Kidney (tissue), 14 donors: ENCODE results near the gene CMIP. TPM values are rescaled to one million over a fixed set of nuclear protein-coding genes. Genes with fewer than 3 reads are reported as not detected.
A peak's percentile ranks its signal among the peaks of the same experiment; 100 is the strongest.

Experiments used
- DNase-seq, 5 donors: peaks; one replicate each; pipeline ENCODE4 v3.0.0-alpha.2; 2013 to 2020
- FAIRE-seq: peaks from 2 replicates; lab custom pipeline; 2012; peaks lifted over from hg19 to GRCh38; lab: Jason Lieb, UNC
- H3K27ac ChIP-seq, 2 donors: one replicate each; pipeline ENCODE4 v1.7.0; 2013; ENCODE audit warnings: low read depth in 2 of 2, low read length in 2 of 2, inconsistent platforms in 1 of 2
- H3K27me3 ChIP-seq: one replicate; pipeline ENCODE4 v1.7.1; 2013; ENCODE audit warnings: low read length, inconsistent platforms; ENCODE audit not compliant: control insufficient read depth, insufficient read depth
- H3K36me3 ChIP-seq, 3 donors: one replicate each; pipeline versions ENCODE4 v1.7.0 to v1.7.1; 2013; ENCODE audit warnings: low read length in 3 of 3, control low read depth in 1 of 3, inconsistent platforms in 1 of 3; ENCODE audit not compliant: insufficient read depth in 3 of 3, control insufficient read depth in 2 of 3
- H3K4me1 ChIP-seq, 3 donors: one replicate each; pipeline versions ENCODE4 v1.7.0 to v1.7.1; 2013; ENCODE audit warnings: low read length in 3 of 3, inconsistent platforms in 1 of 3, low read depth in 1 of 3; ENCODE audit not compliant: control insufficient read depth in 2 of 3, insufficient read depth in 2 of 3
- H3K4me3 ChIP-seq, 3 donors: one replicate each; pipeline versions ENCODE4 v1.7.0 to v1.8.1; 2013; ENCODE audit warnings: low read length in 3 of 3, control low read depth in 1 of 3, inconsistent platforms in 1 of 3
- H3K9ac ChIP-seq, 3 donors: one replicate each; pipeline versions ENCODE4 v1.7.0 to v1.7.1; 2013; ENCODE audit warnings: low read length in 3 of 3, control low read depth in 1 of 3, inconsistent platforms in 1 of 3
- H3K9me3 ChIP-seq, 3 donors: one replicate each; pipeline versions ENCODE4 v1.7.0 to v1.7.1; 2013; ENCODE audit warnings: low read length in 3 of 3, control low read depth in 1 of 3, inconsistent platforms in 1 of 3; ENCODE audit not compliant: control insufficient read depth in 2 of 3, insufficient read depth in 1 of 3
- intact Hi-C: fragments of 100-400 bp; cut with DNase I; formaldehyde crosslinking; loops from one replicate; pipeline ENCODE4 v1.11.1; 2022
- polyA plus RNA-seq: library from polyadenylated mRNA; stranded (reverse); fragments of 350-450 nt; fragmentation: Illumina TruSeq; extraction: RNeasy Lipid Tissue Mini Kit (QIAGEN cat#74804); gene quantifications from one replicate; pipeline ENCODE4 v1.2.3, GENCODE V29; 2014; ENCODE audit warnings: low read depth, low replicate concordance; ENCODE audit not compliant: insufficient read depth
- total RNA-seq: library from RNA; stranded (reverse); fragmentation: NEBNext Ultra II Directional; extraction: Animal tissue kit (Norgen Biotek cat#: 25700); gene quantifications from one replicate; pipeline ENCODE4 v1.2.1, GENCODE V29; 2021
- TF ChIP-seq, protein P1 (sequence below): IDR thresholded peaks from 3 replicates; pipeline ENCODE4 v1.5.1; 2012; ENCODE audit warnings: mild to moderate bottlenecking, moderate library complexity, borderline replicate concordance; ENCODE audit not compliant: insufficient read depth; ENCODE audit errors: extremely low read depth
- donor health status: control.
- donor health status: control.
- donor health status: control.
- donor health status: control.
- donor health status: control.
- donor health status: DM: yes; HTN: yes; CAD: no.
- donor health status: Normal renal cell carcinoma (clear cell type).

CMIP gene
- total and polyA plus RNA-seq, 2 donors from 2014 or later = 16.6 to 65.7 TPM

DNA sequence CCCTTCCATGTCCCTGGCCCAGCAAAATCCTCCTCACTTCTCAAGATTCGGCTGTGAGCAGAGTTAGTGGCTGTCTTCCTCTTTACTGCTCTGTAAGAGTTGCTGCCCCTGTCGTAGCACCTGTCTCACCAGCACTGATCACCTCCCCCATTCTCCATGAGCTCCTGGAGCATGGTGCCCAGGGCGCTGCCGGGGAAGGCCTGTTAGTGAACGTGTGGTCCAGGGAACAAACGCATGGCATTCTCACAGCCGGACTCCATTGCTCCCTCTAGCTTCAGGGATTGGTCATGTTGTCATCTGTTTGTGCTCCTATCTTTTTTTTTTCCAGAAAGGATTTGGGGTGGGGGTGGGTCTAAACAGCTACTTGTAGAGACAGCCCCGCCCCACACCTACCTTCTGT, 141.2 kb downstream of the CMIP start:
- H3K36me3 ChIP-seq = no peaks in the 10 kb centered on the region
- H3K27me3 ChIP-seq = no peaks in the 10 kb centered on the region
- TF ChIP-seq, protein P1, sequence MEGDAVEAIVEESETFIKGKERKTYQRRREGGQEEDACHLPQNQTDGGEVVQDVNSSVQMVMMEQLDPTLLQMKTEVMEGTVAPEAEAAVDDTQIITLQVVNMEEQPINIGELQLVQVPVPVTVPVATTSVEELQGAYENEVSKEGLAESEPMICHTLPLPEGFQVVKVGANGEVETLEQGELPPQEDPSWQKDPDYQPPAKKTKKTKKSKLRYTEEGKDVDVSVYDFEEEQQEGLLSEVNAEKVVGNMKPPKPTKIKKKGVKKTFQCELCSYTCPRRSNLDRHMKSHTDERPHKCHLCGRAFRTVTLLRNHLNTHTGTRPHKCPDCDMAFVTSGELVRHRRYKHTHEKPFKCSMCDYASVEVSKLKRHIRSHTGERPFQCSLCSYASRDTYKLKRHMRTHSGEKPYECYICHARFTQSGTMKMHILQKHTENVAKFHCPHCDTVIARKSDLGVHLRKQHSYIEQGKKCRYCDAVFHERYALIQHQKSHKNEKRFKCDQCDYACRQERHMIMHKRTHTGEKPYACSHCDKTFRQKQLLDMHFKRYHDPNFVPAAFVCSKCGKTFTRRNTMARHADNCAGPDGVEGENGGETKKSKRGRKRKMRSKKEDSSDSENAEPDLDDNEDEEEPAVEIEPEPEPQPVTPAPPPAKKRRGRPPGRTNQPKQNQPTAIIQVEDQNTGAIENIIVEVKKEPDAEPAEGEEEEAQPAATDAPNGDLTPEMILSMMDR = peak; percentile 42
- no peaks in the 10 kb centered on the region for H3K9me3 ChIP-seq
- DNase-seq (peak in 3 of 5 donors; percentile 18 to 21 (median 19)), FAIRE-seq (no peak)
- no peak overlapping the region for H3K9ac ChIP-seq
- peaks cover 0 to 3% (median 0%) of the 10 kb centered on the region in 3 donors for H3K4me1 ChIP-seq
- H3K27ac ChIP-seq = no peak overlapping the region
- intact Hi-C loops = no loop called here
- no peak overlapping the region for H3K4me3 ChIP-seq

DNA sequence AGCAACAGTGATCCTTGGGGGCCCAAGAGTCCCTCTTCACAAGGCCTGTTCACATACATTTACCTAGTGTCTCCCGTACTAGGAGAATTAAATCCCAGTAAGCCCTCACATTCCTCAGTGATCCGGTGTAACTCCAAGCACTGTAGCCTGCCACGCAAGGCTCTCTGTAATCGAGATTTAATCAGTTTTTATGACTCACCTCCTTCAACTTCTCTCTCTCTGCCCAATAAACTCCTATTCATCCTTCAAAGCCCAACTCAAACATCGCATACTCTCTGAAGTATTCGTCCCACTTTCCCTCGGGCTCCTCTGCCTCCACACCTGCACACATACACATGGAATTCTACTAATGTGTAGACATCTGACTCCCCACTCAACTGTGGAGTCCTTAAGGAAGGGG, 141.8 kb downstream of the CMIP start:
- intact Hi-C loops = no loop called here
- peak in 1 of 5 donors; percentile 4 for DNase-seq
- no peak for FAIRE-seq

DNA sequence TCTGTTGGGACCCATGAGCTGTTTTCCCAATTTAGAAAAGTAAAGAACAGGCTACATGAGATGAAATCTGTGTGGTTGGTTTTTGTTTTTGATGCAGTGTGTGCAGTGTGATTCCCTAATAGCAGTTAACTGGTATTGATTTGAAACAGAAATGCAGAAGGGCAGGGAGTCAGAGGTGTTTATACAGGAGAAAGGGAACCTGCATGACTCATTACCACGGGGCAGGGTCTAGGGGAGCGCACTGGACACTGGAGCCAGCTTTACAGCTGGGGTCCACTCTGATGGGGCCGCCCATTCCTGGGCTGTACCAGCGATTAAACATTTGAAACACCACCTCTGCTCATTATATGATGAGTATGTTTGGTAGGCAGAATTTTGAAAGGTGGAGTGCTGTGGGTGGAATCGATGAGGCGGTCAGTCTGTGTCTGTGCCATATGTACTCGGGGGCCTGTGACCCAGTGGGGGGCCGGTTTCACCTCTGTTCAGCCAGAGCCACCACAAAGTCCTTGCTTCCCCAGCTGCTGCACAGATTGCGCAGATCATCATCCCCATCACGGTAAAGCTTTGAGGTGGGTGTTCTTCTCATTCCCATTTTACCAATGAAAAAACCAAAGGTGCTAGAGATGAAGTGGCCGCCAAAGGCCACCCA, 142.5 kb downstream of the CMIP start:
- H3K27ac ChIP-seq = no peak overlapping the region
- no peak overlapping the region for H3K9ac ChIP-seq
- no peaks in the 10 kb centered on the region for H3K36me3 ChIP-seq
- FAIRE-seq (no peak), DNase-seq (peak in 1 of 5 donors; percentile 52)
- H3K27me3 ChIP-seq = no peaks in the 10 kb centered on the region
- no peaks in the 10 kb centered on the region for H3K9me3 ChIP-seq
- no peak overlapping the region for H3K4me3 ChIP-seq
- H3K4me1 ChIP-seq = peaks cover 0 to 5% (median 3%) of the 10 kb centered on the region in 3 donors
- TF ChIP-seq, protein P1 = no peak
- intact Hi-C loops = no loop called here

More for the DNA sequence above, 141.8 kb downstream of the CMIP start:
- H3K36me3 ChIP-seq = no peaks in the 10 kb centered on the region
- TF ChIP-seq, protein P1 = no peak
- no peak overlapping the region for H3K27ac ChIP-seq
- peaks cover 0 to 4% (median 1%) of the 10 kb centered on the region in 3 donors for H3K4me1 ChIP-seq
- H3K27me3 ChIP-seq = no peaks in the 10 kb centered on the region
- no peak overlapping the region for H3K4me3 ChIP-seq
- H3K9ac ChIP-seq = no peak overlapping the region
- no peaks in the 10 kb centered on the region for H3K9me3 ChIP-seq
